ENCODE results near the gene BCS1L.

- TF ChIP-seq CTCF (conservative IDR thresholded peaks at IDR 0.05) (no peak), EZH2 (IDR thresholded peaks at IDR 0.05; ENCODE audit: low read depth) (no peak)
Observed at GRCh38 chr2:218645126-218645525, 14.4 kb upstream of the BCS1L start.
